Transverse colon (tissue), 4 donors: ENCODE data around the gene BEND3. TPM values are rescaled to one million over a fixed set of nuclear protein-coding genes. Genes with fewer than 3 reads are reported as not detected.

Source experiments
- DNase-seq: peaks from one replicate; pipeline ENCODE4 v3.0.0-alpha.2; 2019
- H3K27ac ChIP-seq, 4 donors: fragments of 200-600 bp; sonication (generic); 2 replicates each; pipeline ENCODE4 v1.5.1; 2016 to 2018; ENCODE audit warnings: inconsistent platforms in 4 of 4
- H3K27me3 ChIP-seq: fragments of 200-600 bp; sonication (generic); 2 replicates; pipeline ENCODE4 v1.5.1; 2017; ENCODE audit warnings: inconsistent platforms
- H3K36me3 ChIP-seq, 4 donors: fragments of 200-600 bp; sonication (generic); 2 replicates each; pipeline ENCODE4 v1.5.1; 2017 to 2019; ENCODE audit warnings: inconsistent platforms in 4 of 4
- H3K4me1 ChIP-seq, 4 donors: fragments of 200-600 bp; sonication (generic); 2 replicates each; pipeline ENCODE4 v1.5.1; 2017 to 2020; ENCODE audit warnings: inconsistent platforms in 4 of 4
- H3K4me3 ChIP-seq, 4 donors: fragments of 200-600 bp; sonication (generic); 1 replicate in 1 of 4; 2 replicates in 3 of 4; pipeline versions ENCODE4 v1.5.1 to v1.6.1; 2017 to 2019; ENCODE audit warnings: inconsistent platforms in 4 of 4
- H3K9me3 ChIP-seq, 2 donors: fragments of 200-600 bp; sonication (generic); 2 replicates each; pipeline ENCODE4 v1.5.1; 2017 to 2019; ENCODE audit warnings: inconsistent platforms in 2 of 2
- CTCF ChIP-seq, 5 experiments: fragments of 200-600 bp in 3 of 5; fragments of 450-650 bp in 2 of 5; sonication (generic) in 3 of 5; IDR thresholded peaks; 1 replicate in 2 of 5; 2 replicates in 3 of 5; pipeline ENCODE4 v1.5.1; 2016 to 2017; ENCODE audit warnings: antibody characterized with exemption in 5 of 5, inconsistent platforms in 3 of 5, mild to moderate bottlenecking in 2 of 5, moderate library complexity in 1 of 5
- EP300 ChIP-seq: sonication (generic); formaldehyde crosslinking; IDR thresholded peaks from one replicate; pipeline ENCODE4 v1.6.1; 2017; ENCODE audit warnings: antibody characterized with exemption, low read depth
- POLR2A ChIP-seq: fragments of 450-650 bp; IDR thresholded peaks from one replicate; pipeline ENCODE4 v1.6.1; 2016; ENCODE audit warnings: antibody characterized with exemption, mild to moderate bottlenecking, moderate library complexity
- POLR2AphosphoS5 ChIP-seq, 3 donors: sonication (generic); formaldehyde crosslinking; IDR thresholded peaks; one replicate each; pipeline ENCODE4 v1.6.1; 2016; ENCODE audit warnings: antibody characterized with exemption in 3 of 3
- WGBS, 2 donors: methylation state at CpG; one replicate each; pipeline ENCODE4 v1.1.5; 2018; ENCODE audit warnings: low coverage in 1 of 2; 5-methylcytosine and 5-hydroxymethylcytosine counted together
- in situ Hi-C, 4 donors: fragments of 200-750 bp; cut with MboI; loops; one replicate each; pipeline versions ENCODE4 v1.15.0 to v1.15.1; 2017; ENCODE audit warnings: low sequenced_read_pairs in 3 of 4, low pct_ligation_motif_present in 1 of 4, low pct_unique_long_range_greater_than_20kb in 1 of 4
- intact Hi-C: fragments of 100-400 bp; cut with DNase I; formaldehyde crosslinking; loops from one replicate; pipeline ENCODE4 v1.15.1; 2023; ENCODE audit warnings: low total_unique reads
- total RNA-seq, 4 donors: library from RNA; depleted of rRNA; stranded (reverse); fragments of >200 nt; gene quantifications; one replicate each; pipeline ENCODE4 v1.1.0, GENCODE V29; 2016

Gene BEND3
- total RNA-seq, 4 donors from 2014 or later, result 4.8 to 12.1 (median 5.0) TPM

GRCh38 chr6:107032051-107032450 is 83.3 kb downstream of the BEND3 start:
- intact Hi-C loops, result no loop called here
- Histone ChIP-seq H3K4me3 (no peak overlapping the region), H3K27ac (no peak overlapping the region), H3K4me1 (peaks cover 0 to 18% (median 7%) of the 10 kb centered on the region in 4 donors), H3K36me3 (no peaks in the 10 kb centered on the region), H3K9me3 (no peaks in the 10 kb centered on the region), H3K27me3 (no peaks in the 10 kb centered on the region)
- TF ChIP-seq POLR2A (no peak), POLR2AphosphoS5 (IDR thresholded peaks at IDR 0.05) (no peak), EP300 (no peak), CTCF (IDR thresholded peaks at IDR 0.05) (no peak)
- DNase-seq, result no peak
- in situ Hi-C loops, result no loop called here
- 60 to 87% methylated on average over 1 to 2 of the region's 2 CpGs for WGBS, 2 donors

GRCh38 chr6:107030151-107030550 is 85.2 kb downstream of the BEND3 start:
- H3K9me3 ChIP-seq, result no peaks in the 10 kb centered on the region
- TF ChIP-seq EP300 (no peak), CTCF (IDR thresholded peaks at IDR 0.05) (no peak)
- no peaks in the 10 kb centered on the region for H3K27me3 ChIP-seq
- H3K4me3 ChIP-seq, result no peak overlapping the region
- H3K27ac ChIP-seq, result no peak overlapping the region
- DNase-seq, result no peak
- WGBS, 2 donors, result 74 to 76% methylated on average over 4 to 5 of the region's 5 CpGs
- no peaks in the 10 kb centered on the region for H3K36me3 ChIP-seq
- in situ Hi-C loops (no loop called here), intact Hi-C loops (no loop called here)
- peaks cover 0 to 18% (median 7%) of the 10 kb centered on the region in 4 donors for H3K4me1 ChIP-seq

GRCh38 chr6:107026965-107027364 is 88.3 kb downstream of the BEND3 start:
- Histone ChIP-seq H3K27me3 (no peaks in the 10 kb centered on the region), H3K36me3 (no peaks in the 10 kb centered on the region), H3K27ac (no peak overlapping the region), H3K9me3 (no peaks in the 10 kb centered on the region), H3K4me1 (peaks cover 0 to 18% (median 7%) of the 10 kb centered on the region in 4 donors), H3K4me3 (no peak overlapping the region)
- TF ChIP-seq EP300 (no peak), POLR2A (no peak), CTCF (IDR thresholded peaks at IDR 0.05) (no peak), POLR2AphosphoS5 (IDR thresholded peaks at IDR 0.05) (no peak)
- no peak for DNase-seq
- WGBS, 2 donors, result 95 to 96% methylated on average over 8 of the region's 8 CpGs
- in situ Hi-C loops (no loop called here), intact Hi-C loops (loop anchor here (10.0 kb wide), 1 partner anchor 88 kb away; the partner anchor contains the start of gene BEND3)

GRCh38 chr6:107021446-107022185 is 93.7 kb downstream of the BEND3 start:
- no peak for DNase-seq
- intact Hi-C loops, result loop anchor here (10.0 kb wide), 1 partner anchor 93 kb away; the partner anchor contains the start of gene BEND3

More at GRCh38 chr6:107021446-107022185, 93.7 kb downstream of the BEND3 start:
- Histone ChIP-seq H3K27ac (no peak overlapping the region), H3K4me3 (no peak overlapping the region), H3K9me3 (no peaks in the 10 kb centered on the region), H3K4me1 (no peaks in the 10 kb centered on the region), H3K27me3 (no peaks in the 10 kb centered on the region), H3K36me3 (no peaks in the 10 kb centered on the region)
- TF ChIP-seq POLR2AphosphoS5 (IDR thresholded peaks at IDR 0.05), result no peak
- no peak for TF ChIP-seq CTCF (IDR thresholded peaks at IDR 0.05)
- no peak for TF ChIP-seq EP300
- TF ChIP-seq POLR2A, result no peak
- in situ Hi-C loops, result no loop called here
- 76% methylated on average over 1 of the region's 1 CpG; no CpG with 5 or more reads in 1 of the 2 donors for WGBS, 2 donors
